Fibroblast of lung (primary cell): ENCODE data around the gene PLTP.

Experiments
- CTCF ChIP-seq, 2 donors: IDR thresholded peaks in 1 of 2; conservative IDR thresholded peaks in 1 of 2; 1 replicate in 1 of 2; 2 replicates in 1 of 2; pipeline ENCODE4 v1.5.1; 2011 to 2012; ENCODE audit warnings: low read length in 2 of 2, control low read depth in 1 of 2, inconsistent platforms in 1 of 2, low read depth in 1 of 2, mild to moderate bottlenecking in 1 of 2
- EZH2 ChIP-seq: IDR thresholded peaks from 2 replicates; pipeline ENCODE4 v1.5.1; 2012; ENCODE audit warnings: low read length, control low read depth, mild to moderate bottlenecking; ENCODE audit errors: missing control alignments

GRCh38 chr20:45934046-45934585, 22.2 kb upstream of the PLTP start:
- TF ChIP-seq CTCF (conservative IDR thresholded peaks at IDR 0.05 in 1 of 2, IDR thresholded peaks at IDR 0.05 in 1 of 2; ENCODE audit: low read depth in 1 of 2, low read length in 2 of 2) (no peak), EZH2 (no peak)
